ENCODE data around the gene PRKCA.

The PRKCA gene

DNA sequence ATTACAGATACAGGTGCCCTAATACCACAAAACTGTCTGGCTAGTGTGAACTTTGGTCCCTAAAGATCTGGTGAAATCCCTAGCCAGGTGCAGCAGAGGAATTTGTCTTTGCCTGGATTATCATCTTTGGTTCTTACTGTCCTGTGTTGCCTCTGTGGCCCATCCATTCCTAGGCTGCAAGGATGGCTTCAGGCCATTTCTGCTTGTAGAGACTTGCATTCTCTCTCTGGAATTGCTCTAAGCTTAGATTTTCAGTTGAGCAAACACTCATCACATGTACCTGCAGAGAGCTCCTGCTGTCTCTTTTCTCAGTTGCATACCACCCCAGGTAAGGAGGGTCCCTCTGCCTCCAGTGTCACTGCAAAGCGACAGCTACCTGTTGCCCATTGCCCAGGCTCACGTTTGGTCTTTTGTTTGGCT lies 114.9 kb downstream of the PRKCA start:
- no peak for DNase-seq

DNA sequence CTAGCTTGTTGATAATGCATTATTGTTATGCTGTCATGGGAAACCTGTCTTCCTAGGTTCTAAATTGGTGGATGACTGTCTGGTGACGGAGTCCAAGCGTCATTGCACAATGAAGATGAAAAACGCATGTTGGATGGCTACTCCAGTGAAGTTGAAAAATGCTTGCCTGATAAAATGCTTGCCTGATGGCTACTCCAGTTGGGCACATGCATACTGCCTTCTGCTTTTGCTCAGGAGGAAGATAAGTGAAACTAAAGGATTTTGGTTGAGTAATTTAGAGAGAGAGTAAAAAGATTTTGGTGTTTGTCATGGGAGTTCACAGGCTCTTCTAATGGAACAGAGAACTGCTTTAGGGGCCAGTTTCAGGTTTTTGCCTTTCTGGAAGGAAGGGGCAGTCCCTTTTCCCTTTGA lies 118.6 kb downstream of the PRKCA start:
- no peak for DNase-seq

DNA sequence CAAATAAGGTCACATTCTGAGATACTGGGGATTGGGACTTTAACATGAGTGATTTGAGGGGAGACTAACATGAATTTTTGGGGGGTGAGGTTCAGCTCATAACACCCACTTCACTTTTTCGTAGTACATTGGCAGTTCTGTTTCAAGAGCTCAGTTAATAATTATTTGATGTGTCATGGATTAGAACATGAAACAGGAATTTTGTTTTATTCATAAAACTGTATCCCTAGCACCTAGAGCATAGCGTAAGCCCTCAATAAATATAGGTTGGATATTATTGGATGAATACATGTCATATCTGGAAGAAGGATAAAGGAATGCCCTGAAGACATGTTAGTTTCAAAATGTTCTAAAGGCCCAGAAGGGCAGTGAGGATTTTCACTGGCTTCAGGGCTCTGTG lies 119.8 kb downstream of the PRKCA start:
- no peak for DNase-seq

DNA sequence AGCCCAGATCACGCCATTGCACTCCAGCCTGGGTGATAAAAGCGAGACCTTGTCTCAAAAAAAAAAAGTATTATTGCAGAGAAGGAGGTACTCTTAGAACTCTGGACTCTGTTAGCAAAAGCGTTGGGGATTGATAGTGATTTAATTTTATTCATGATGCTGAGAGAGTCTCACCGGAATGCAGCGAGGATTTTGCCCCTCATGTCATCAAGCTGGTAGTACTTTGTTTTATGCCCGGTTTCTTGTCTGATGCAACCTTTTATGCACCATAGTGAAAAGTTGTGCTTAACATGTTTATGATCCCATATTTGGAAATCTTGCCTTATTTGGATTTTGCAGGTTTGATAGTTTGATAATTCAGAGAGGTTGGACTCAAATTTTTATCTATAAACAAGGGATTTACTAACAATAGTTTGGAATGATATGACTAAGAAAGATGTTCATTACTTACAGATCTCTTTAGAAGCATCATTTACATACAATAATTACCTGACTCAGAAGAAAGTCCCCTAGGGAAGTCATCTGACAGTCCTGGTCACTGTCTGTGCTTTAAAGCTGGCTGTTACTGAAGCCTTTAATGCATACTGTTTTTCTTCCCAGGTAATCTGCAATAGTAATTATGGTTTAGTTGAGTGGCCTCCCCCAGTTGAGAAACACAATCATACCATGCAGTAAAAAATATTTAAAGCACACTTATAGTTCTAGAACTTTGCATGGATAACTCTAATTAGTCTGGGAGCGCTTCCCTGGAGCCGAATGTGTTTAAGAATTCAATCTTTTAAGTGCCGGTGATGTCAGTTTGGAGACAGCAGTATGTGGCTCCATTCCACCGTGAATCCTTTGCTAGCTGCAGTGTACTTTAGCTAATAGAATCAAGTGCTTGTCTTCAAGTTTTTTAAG lies 120.9 kb downstream of the PRKCA start:
- DNase-seq, result no peak

DNA sequence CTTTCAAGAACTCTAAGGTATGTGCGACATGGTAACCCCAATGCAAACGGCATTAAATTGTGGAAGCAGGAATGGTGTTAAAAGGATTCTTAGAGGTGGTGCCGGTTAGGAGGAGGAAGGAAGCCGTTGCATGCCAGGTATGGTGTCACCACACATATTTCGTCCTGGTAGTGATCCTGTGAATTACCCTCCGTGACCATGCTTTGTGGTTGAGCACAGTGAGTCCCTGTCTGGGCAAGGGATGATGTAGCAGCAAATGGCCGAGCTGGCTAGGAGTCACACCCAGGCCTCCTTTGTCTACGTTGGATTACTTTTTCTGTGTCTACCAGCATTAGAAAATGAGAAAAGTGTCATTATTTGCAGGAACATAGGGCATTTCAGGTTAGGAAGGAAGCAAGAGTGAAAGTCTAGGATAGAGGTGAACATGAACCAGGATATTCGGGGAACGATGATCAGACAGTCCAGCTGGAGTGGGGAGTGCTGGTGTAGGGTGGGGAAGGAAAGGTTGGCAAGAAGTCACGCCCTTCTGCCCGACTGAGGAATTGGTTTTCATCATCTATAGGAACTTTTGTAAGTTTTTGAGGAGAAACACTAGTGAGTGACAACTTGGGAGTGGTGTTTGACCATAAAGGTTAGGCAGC lies 123.5 kb downstream of the PRKCA start:
- no peak for DNase-seq

DNA sequence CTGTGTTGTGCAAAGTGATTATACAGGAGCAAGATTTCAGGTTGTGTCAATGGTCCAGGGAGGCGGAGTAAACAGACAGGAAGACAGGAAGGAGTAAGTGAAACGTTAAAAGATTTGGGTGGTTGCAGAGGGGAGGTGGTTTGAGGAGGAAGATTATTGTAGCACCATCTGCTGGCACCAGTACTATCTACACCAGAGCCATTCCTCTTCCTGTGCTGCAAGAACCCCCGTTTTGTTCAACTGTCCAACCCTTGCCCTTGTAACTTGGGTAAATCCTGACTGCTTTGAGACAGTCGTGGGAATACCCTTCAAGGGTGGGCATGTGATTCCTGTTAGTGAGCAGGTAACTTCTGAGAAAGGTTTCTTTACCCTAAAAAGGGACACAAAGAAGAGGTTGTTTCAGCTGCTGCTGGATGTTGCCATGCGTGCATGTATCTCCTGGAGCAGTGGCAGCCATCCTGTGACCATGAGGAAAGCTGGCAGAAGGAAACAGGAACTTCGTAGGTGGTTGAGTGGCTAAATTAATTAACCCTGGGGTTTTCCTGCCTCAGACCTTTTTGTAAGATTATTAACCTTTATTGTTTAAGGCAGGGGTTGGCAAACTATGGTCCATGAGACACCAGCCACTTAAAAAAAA lies 124.1 kb downstream of the PRKCA start:
- no peak for DNase-seq

DNA sequence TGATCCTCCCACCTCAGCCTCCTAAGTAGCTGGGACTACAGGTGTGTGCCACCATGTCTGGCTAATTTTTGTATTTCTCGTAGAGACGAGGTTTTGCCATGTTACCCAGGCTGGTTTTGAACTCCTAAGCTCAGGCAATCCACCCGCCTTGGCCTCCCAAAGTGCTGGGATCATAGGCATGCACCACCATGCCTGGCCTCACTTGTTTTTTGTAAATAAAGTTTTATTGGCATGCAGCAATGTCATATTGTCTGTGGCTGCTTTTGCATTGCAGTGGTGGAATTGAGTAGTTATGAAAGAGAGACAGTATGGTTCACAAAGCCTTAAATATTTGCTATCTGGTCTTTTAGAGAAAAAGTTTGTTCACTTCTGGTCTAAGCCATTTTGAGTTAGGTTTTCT lies 124.7 kb downstream of the PRKCA start:
- no peak for DNase-seq

DNA sequence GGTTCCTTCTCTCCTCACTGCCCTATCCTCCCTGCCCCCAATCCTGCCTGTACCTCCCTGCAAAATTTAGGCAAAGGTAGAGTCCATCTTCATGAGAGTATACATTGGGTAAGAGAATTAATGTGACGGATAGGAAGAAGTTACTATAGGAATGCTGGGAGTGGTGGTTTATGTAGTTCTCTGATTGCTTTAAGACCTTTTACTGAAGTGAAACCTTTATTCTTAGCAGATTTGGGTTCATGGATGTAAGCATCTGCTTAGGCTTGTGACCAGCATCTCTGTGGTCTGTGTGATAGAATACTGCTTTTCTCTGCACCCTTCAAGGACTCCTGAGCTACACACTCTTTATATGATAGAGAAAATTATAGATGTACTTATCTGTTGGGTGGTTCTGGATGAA lies 127.3 kb downstream of the PRKCA start:
- no peak for DNase-seq

DNA sequence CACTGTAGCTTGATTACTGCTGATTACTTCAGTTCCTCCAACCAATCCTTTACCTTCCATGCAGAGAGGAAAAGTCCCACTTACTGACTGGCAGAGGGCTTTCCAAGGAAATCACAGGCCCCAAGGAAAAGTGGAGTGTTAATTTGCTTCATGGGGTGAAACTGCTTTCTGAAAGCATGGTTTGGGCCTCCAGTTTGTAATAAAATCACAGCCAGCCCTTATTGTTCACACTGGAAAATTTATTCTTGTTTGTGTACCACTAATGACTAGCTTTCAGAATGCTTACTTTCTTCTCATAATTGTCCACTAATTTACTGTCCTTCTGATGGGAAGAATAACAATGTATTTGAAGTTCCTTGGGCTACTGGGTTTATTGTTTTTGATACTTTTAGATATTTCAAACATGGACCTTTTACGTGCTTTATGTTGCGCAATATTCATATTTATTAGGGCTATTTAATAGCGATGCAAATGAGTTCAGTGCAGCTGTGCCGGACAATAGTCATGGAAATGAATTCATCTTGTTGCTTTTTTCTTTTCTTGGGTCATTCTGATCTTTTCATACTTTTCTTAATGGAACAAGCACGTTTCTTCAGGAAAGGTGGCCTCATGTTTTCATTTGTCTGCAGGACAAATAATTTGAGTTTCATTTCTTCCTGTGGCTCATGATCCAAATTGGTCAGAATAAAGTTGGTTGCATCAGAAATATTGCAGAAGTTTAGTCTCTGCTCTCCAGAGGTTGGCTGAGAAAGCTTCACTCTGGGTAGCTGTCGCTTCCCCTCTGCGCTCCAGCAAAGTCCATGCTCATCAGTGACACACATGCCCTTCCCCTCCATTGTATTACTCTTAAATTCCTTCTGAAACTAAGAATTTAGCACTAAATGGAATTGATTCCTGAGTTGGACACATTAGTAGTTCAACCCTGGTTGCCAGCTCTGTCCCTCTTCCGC lies 128.7 kb downstream of the PRKCA start:
- DNase-seq, result no peak

DNA sequence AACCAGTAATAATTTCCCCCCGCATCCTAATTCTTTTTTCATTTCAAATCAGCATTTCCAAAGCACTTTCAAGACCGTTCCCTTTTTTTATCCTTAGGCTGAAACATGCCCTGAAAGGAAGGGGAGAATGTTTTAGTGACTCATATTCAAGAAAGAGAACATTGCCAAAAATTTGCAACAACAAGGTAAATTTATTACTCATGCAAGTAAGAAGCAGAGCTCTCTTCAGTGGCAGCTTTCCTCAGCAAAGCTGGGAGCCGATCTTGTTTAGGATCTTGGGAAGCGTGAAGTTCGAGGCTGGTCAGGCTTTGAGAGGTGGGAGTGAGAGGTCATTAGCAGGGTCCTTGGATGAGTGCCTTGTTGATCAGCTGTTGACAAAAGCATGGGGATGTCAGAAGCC lies 129.5 kb downstream of the PRKCA start:
- no peak for DNase-seq

DNA sequence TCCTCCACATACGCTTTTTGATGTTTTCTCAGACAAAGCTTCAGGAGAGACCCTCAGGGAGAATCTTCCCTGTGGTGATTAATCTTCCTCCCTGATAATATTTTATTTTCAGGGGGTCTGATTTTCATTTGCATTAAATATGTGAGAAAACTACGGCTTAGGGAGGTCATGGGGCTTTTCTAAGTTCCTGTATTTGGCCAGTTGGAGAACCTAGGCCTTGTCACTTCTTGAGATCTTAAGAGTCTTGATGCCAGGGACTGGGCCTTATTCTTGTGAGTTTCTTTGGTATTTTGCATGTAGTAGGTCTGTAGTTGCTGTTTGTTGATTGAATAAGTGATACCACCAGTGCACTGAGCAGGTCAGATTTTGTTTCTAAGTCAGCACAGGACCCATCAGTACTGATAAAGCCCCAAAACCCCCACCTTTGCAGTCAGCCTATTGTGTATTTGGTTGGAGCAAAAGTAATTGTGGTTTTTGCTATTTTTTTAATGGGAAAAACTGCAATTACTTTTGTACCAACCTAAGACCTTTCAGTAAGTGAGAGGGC lies 130.1 kb downstream of the PRKCA start:
- no peak for DNase-seq

DNA sequence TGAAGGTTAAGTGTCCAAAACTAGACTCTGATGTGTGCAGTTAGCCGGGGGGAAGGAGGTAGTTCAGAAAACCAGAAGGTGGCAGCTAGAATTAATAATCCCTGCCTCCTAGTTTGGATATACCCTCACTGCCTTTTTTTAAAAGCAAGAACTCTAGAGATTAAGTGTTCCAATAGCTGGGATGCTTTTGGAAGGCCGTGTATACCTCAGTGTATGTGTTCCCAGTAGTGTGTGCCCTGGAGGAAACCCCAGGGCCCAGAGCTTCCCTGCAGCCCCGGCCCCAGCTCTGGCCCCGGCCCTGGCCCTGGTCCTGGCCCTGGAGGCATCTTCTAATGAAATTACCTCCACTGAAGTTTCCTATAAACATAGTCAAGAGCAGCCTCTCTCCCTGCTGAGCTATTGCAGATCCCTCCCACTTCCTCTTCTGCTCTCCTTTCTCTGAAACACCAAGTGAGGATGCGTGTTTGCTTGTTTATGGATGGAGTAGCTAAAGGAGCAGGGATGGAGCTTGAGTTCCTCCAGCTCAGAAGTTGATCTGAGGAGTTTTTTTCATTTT lies 130.7 kb downstream of the PRKCA start:
- no peak for DNase-seq

DNA sequence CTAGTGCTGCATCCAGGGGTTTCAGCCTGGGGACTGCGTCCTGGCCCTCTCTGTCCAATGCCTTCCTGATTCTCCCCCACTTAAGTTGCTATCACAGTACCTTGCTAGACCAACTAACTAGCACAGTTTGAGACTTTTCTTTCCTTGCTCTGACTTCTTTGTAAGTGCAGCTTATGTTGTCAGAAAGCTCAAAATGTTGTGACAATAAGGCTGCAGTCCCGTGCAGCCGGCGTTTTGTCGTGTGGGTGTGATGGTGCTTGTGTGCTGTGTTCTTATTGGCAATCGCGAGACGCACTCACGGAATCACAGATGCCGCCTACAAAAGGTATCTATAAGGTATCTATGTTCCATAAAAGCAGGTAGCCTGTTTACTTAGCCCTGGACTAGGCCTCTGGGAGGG lies 132.8 kb downstream of the PRKCA start:
- no peak for DNase-seq

DNA sequence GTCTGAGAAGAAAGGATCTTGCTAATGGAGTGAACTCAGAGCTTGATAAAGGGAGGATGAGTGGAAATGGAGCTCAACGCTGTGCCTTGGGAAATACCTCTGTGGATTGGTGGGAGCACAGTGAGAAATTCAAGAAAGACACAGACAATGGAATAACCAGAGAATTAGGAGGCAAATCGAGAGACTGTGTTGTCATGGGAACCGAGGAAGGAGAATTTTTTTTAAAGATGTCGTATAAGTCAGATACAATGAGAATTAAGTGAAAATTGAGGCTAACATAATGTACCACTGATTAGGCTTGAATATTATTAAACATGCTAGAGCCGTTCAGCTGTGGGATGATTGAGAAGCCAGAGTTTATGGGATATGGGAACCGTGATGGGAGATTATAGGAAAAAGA lies 134.2 kb downstream of the PRKCA start:
- DNase-seq, result no peak

DNA sequence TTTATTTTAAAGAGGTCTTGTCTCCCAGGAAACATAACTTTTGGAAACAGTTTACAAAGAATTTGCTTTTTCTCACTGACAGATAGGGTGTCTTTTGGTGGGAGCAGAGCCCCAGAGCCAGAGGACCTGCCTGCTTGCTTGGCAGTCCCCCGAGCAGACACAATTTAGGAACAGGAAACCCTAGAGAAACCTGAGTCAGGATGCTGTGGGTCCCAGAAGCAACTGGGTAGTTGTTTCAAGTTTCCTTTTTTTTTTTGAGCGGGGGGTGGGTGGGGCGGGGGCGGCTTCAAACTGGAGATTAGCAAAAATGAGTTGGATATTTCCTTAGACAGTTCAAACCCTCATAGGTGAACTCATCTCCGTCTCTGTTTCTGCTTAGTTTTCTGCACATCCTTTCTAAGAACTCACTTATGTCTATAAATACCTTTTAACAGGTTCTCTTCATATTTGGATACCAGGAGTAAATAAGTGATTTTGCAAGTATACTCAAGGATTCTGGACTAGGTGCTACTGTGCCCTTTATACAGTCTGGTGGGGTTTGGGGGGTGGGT lies 135.1 kb downstream of the PRKCA start:
- DNase-seq, result no peak

DNA sequence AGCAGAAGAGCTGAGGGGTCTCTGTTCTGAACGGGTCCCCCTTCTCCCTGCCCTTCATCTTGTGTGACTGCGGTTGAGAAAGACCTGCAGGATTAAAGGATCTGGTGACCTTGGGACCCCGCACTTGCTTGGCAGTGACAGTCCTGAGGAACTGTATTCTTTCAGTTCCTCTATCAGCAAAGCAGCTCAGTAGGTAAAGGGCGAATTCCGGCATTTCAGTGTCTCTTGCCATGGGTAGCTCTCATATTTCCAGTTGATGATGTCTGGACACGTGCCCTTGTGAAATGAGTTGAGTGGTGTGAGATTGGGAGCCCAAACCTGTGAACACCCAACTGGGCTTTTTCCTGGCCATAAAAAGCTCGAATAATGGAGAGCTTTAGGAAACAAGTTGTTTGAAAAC lies 135.7 kb downstream of the PRKCA start:
- no peak for DNase-seq

DNA sequence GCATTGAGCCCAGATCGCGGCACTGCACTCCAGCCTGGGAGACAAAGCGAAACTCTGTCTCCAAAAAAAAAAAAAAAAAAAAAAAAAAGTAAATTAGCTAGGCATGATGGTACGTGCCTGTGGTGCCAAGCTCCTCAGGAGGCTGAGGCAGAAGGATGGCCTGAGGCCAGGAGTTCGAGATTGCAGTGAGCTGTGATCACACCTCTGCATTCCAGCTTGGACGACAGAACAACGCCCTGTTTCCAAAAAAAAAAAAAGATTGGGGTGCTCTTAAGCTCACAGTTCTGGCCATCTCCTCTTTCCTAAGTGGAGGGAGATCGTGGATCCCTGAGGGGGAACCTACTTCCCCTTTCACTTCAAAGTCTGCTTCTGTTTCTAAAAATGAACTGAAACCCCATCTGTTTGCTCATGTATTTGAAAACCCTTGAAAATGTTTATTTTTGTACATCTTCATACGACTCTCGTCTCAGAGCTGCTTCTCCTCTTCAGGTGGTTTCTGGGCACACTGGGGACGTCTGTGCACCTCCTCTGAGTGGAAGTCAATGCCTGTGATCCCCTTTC lies 138.8 kb downstream of the PRKCA start:
- no peak for DNase-seq

DNA sequence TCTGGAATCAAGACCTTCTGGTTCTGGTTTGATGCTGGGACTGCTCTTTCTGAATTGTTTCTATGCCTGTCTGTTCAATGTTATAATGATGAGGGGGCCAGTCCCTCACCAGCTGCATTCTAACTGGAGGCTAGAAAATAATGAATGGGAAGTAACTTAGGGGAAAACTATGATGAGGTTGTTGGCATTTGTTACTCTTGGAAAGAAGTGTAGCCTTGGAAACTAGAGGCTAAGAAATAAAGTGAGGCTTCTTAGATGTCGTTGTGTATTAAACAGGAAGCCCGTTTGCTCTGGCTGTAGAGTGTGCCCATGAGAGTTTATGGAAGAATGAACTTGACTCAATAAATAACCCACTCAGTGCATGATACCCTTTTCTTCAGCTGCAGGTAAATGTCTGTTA lies 140.8 kb downstream of the PRKCA start:
- DNase-seq, result no peak

DNA sequence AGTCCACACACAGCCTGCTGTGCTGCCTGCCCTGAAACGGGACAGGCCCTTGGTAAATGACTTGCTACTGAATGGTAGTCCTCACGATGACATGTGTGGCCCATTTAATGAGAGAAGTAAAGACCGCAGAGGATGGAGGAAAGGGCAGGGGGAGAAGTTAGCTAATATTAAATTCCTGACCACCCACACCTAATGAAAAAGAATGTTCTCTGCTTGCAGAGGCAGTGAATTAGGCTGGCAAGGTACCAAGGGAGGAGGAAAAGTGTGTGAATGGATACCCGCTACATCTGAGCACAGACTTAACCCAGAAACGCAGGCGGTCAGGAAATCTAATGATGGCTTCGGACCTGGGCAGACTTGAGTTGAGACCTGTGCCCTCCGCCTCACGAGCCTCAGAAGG lies 141.2 kb downstream of the PRKCA start:
- DNase-seq, result no peak

DNA sequence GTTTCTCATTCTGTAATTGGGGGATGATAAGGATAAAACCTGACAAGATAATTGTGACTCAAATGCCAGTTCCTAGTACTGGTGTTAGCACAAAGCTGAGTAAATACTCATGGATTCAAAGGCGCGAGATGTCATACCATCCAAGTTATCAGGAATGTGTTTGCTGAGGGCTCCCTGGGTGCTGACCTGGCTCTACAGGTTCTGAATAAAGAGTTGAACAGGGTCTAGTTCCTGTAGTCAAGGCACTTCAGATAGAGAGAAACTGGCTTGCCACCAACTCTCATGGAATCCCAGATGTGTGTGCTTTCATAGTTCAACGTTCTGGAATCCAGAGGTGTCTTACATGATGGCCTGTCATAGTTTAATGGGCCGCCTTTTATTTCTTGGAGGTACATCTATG lies 141.6 kb downstream of the PRKCA start:
- DNase-seq, result no peak

DNA sequence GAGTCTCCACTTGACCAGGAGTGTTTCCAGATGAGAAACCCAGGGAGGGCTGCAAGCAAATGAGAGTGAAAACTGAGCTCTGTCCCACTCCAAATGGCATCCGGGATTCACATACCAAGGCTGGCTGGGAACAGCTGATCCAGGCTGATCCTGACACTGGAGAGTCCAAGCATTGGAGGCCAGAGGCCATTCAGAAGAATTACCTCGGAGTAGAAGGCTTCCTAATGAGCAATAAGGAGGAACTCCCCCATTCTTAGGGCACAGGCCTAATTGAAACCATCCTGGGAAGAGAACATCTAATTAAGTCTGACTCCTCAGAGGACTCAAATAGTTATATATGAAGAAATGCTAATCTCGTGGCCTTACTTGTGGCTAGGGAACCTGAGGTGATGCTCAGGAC lies 142.8 kb downstream of the PRKCA start:
- DNase-seq, result no peak

DNA sequence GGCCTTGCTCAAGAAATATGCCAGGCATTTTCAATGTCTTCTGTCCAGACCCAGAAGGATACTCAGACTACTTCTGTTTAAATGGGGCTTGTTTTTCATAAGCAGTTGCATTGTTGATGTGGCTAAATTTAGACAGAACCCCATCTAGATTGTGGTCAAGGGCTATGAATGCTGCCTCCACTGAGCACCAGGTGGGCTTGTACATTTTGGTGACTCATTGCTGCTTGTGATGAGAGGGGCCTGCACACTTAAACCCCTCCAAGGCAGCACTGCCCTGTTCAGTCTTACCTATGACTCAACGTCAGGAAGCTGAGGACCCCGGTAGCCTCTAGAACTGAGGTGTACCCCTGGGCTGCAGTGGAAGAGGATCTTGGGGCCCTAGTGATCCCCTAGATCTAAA lies 144.0 kb downstream of the PRKCA start:
- no peak for DNase-seq

All from right forelimb (tissue), 1 donor.